ENCODE results near the gene CIAO3.

The CIAO3 gene

DNA sequence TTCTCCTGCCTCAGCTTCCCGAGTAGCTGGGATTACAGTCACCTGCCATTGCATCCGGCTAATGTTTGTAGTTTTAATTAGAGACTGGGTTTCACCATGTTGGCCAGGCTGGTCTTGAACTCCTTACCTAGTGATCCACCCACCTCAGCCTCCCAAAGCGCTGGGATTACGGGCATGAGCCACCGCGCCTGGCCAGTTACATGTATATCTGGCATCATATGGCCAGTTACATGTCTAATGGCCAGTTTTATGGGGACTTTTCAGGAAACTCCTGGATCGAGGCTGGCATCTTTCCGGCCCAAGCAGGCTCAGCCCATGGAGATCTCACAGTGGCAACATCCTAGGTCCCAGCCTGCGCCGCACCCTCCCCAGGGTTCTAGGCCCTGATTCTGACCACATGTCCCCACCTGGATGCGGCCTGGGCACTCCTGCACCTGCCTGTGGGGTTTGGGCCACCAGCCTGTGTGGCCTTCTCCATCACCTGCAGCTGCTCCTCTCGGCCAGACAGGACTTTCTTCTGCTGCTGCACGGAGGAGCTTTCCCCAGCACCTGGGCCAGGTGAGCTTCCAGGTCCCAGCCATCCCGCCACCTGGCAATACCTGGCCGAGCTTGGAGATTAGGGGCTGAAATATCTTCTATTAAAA lies 1.3 kb upstream of the CIAO3 start:
- H3K18ac ChIP-seq (ENCODE audit: low read length), result no peak overlapping the region
- H4K91ac ChIP-seq (ENCODE audit: low read depth, low read length, poor library complexity), result no peak overlapping the region
- H3K79me1 ChIP-seq (ENCODE audit: low read depth, low read length), result peaks cover 7% of the 10 kb centered on the region
- no peak for DNase-seq (ENCODE audit: low spot score)
- H2BK15ac ChIP-seq (ENCODE audit: low read length), result peak overlapping the region; percentile 75
- H3K4me1 ChIP-seq (ENCODE audit: control insufficient read depth in 2 of 2, insufficient read depth in 1 of 2, low read depth in 1 of 2, low read length in 2 of 2), result peaks cover 4 to 5% of the 10 kb centered on the region in 2 donors
- H3K9ac ChIP-seq (ENCODE audit: low read depth, low read length, poor library complexity), result peak overlapping the region; percentile 21
- H2AFZ ChIP-seq (ENCODE audit: low read length), result no peak overlapping the region
- peaks cover 7 to 10% of the 10 kb centered on the region in 2 donors for H3K36me3 ChIP-seq (replicated peaks in 1 of 2; ENCODE audit: control insufficient read depth in 2 of 2, insufficient read depth in 2 of 2, low read length in 2 of 2)
- no peak overlapping the region for H2BK5ac ChIP-seq (ENCODE audit: low read length)
- H4K8ac ChIP-seq (ENCODE audit: low read depth, low read length), result no peak overlapping the region
- H3K4ac ChIP-seq (ENCODE audit: low read length), result no peak overlapping the region
- H3K4me3 ChIP-seq (ENCODE audit: low read length in 2 of 2), result no peak overlapping the region
- WGBS, 2 donors (ENCODE audit: extremely low coverage in 2 of 2, insufficient read length in 2 of 2, insufficient replicate concordance in 1 of 2), result no CpG with 5 or more reads among the region's 15 CpGs
- no peak overlapping the region for H3K27ac ChIP-seq (replicated peaks; ENCODE audit: low read length)
- H3K23ac ChIP-seq (ENCODE audit: low read depth, low read length, poor library complexity), result no peak overlapping the region
- H2AK5ac ChIP-seq (ENCODE audit: low read depth, low read length), result peak overlapping the region; percentile 98
- H2BK120ac ChIP-seq (ENCODE audit: low read depth, low read length), result no peak overlapping the region
- H3K14ac ChIP-seq (ENCODE audit: low read length), result peak overlapping the region; percentile 82
- no peak overlapping the region for H2BK12ac ChIP-seq (ENCODE audit: low read length)
- H3K27me3 ChIP-seq (ENCODE audit: control insufficient read depth in 3 of 3, insufficient read depth in 3 of 3, low read depth in 1 of 3, low read length in 3 of 3), result no peaks in the 10 kb centered on the region
- H3K4me2 ChIP-seq (ENCODE audit: insufficient read depth, low read length, poor library complexity, severe bottlenecking), result no peak overlapping the region
- H3K9me3 ChIP-seq (replicated peaks in 1 of 2; ENCODE audit: control insufficient read depth in 2 of 2, insufficient read depth in 1 of 2, low read depth in 1 of 2, low read length in 2 of 2), result no peaks in the 10 kb centered on the region

DNA sequence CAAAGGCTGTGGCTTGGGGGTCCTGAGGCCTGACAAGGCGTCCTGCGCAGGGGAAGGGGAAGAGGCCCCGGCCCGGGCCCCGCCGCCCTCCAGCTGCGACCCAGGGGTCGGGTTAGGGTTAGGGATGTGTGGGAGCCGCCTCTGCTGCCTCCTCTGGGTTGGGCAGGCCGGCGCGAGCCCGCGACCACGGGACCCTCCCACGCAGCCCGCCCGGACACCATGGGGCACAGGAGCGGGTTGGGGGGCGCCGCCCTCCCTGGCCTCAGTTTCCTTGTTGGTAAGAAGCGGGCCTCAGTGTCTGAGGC lies 386 bp downstream of the CIAO3 start:
- Histone ChIP-seq H3K9ac (ENCODE audit: low read depth, low read length, poor library complexity) (peak overlapping the region; percentile 88), H2BK15ac (ENCODE audit: low read length) (no peak overlapping the region), H3K27ac (replicated peaks; ENCODE audit: low read length) (no peak overlapping the region), H3K4me3 (ENCODE audit: low read length in 2 of 2) (peak overlapping the region; percentile 84 to 94), H4K91ac (ENCODE audit: low read depth, low read length, poor library complexity) (no peak overlapping the region), H3K4me1 (ENCODE audit: control insufficient read depth in 2 of 2, insufficient read depth in 1 of 2, low read depth in 1 of 2, low read length in 2 of 2) (peaks cover 4 to 5% of the 10 kb centered on the region in 2 donors), H3K79me1 (ENCODE audit: low read depth, low read length) (peaks cover 7% of the 10 kb centered on the region), H2AFZ (ENCODE audit: low read length) (peak overlapping the region; percentile 100), H3K18ac (ENCODE audit: low read length) (peak overlapping the region; percentile 90), H3K23ac (ENCODE audit: low read depth, low read length, poor library complexity) (peak overlapping the region; percentile 73), H2BK12ac (ENCODE audit: low read length) (no peak overlapping the region), H2BK120ac (ENCODE audit: low read depth, low read length) (no peak overlapping the region), H3K36me3 (replicated peaks in 1 of 2; ENCODE audit: control insufficient read depth in 2 of 2, insufficient read depth in 2 of 2, low read length in 2 of 2) (peaks cover 15 to 26% of the 10 kb centered on the region in 2 donors), H3K4ac (ENCODE audit: low read length) (peak overlapping the region; percentile 76), H4K8ac (ENCODE audit: low read depth, low read length) (no peak overlapping the region), H3K9me3 (replicated peaks in 1 of 2; ENCODE audit: control insufficient read depth in 2 of 2, insufficient read depth in 1 of 2, low read depth in 1 of 2, low read length in 2 of 2) (no peaks in the 10 kb centered on the region), H3K14ac (ENCODE audit: low read length) (peak overlapping the region; percentile 56), H3K4me2 (ENCODE audit: insufficient read depth, low read length, poor library complexity, severe bottlenecking) (peak overlapping the region; percentile 96), H2BK5ac (ENCODE audit: low read length) (peak overlapping the region; percentile 66), H2AK5ac (ENCODE audit: low read depth, low read length) (peak overlapping the region; percentile 90), H3K27me3 (ENCODE audit: control insufficient read depth in 3 of 3, insufficient read depth in 3 of 3, low read depth in 1 of 3, low read length in 3 of 3) (no peaks in the 10 kb centered on the region)
- WGBS, 2 donors (ENCODE audit: extremely low coverage in 2 of 2, insufficient read length in 2 of 2, insufficient replicate concordance in 1 of 2), result no CpG with 5 or more reads among the region's 22 CpGs
- no peak for DNase-seq (ENCODE audit: low spot score)

- peaks cover 18 to 31% of the 10 kb centered on the region in 2 donors for H3K36me3 ChIP-seq (replicated peaks in 1 of 2; ENCODE audit: control insufficient read depth in 2 of 2, insufficient read depth in 2 of 2, low read length in 2 of 2)
- peaks cover 4 to 5% of the 10 kb centered on the region in 2 donors for H3K4me1 ChIP-seq (ENCODE audit: control insufficient read depth in 2 of 2, insufficient read depth in 1 of 2, low read depth in 1 of 2, low read length in 2 of 2)
- H4K8ac ChIP-seq (ENCODE audit: low read depth, low read length), result no peak overlapping the region
- no peak overlapping the region for H2BK120ac ChIP-seq (ENCODE audit: low read depth, low read length)
- H3K23ac ChIP-seq (ENCODE audit: low read depth, low read length, poor library complexity), result peak overlapping the region; percentile 73
- WGBS, 2 donors (ENCODE audit: extremely low coverage in 2 of 2, insufficient read length in 2 of 2, insufficient replicate concordance in 1 of 2), result no CpG with 5 or more reads among the region's 38 CpGs
- H4K91ac ChIP-seq (ENCODE audit: low read depth, low read length, poor library complexity), result no peak overlapping the region
- peak overlapping the region; percentile 84 to 94 for H3K4me3 ChIP-seq (ENCODE audit: low read length in 2 of 2)
- no peaks in the 10 kb centered on the region for H3K9me3 ChIP-seq (replicated peaks in 1 of 2; ENCODE audit: control insufficient read depth in 2 of 2, insufficient read depth in 1 of 2, low read depth in 1 of 2, low read length in 2 of 2)
- peak overlapping the region; percentile 88 for H3K9ac ChIP-seq (ENCODE audit: low read depth, low read length, poor library complexity)
- no peaks in the 10 kb centered on the region for H3K27me3 ChIP-seq (ENCODE audit: control insufficient read depth in 3 of 3, insufficient read depth in 3 of 3, low read depth in 1 of 3, low read length in 3 of 3)
- H3K79me1 ChIP-seq (ENCODE audit: low read depth, low read length), result peaks cover 7% of the 10 kb centered on the region
- DNase-seq (ENCODE audit: low spot score), result no peak
- H2AFZ ChIP-seq (ENCODE audit: low read length), result peak overlapping the region; percentile 100
- H2BK5ac ChIP-seq (ENCODE audit: low read length), result no peak overlapping the region
- no peak overlapping the region for H3K27ac ChIP-seq (replicated peaks; ENCODE audit: low read length)
- peak overlapping the region; percentile 90 for H3K18ac ChIP-seq (ENCODE audit: low read length)
- H3K4me2 ChIP-seq (ENCODE audit: insufficient read depth, low read length, poor library complexity, severe bottlenecking), result peak overlapping the region; percentile 96
- no peak overlapping the region for H2BK12ac ChIP-seq (ENCODE audit: low read length)
- H2BK15ac ChIP-seq (ENCODE audit: low read length), result no peak overlapping the region
- no peak overlapping the region for H3K4ac ChIP-seq (ENCODE audit: low read length)
- no peak overlapping the region for H3K14ac ChIP-seq (ENCODE audit: low read length)
- H2AK5ac ChIP-seq (ENCODE audit: low read depth, low read length), result peak overlapping the region; percentile 90
These were observed 988 bp downstream of the CIAO3 start for GRCh38 chr16:739560-740458.

- no peak for DNase-seq (ENCODE audit: low spot score)
These were observed 3.8 kb downstream of the CIAO3 start for GRCh38 chr16:736936-737481.

More at GRCh38 chr16:736936-737481, 3.8 kb downstream of the CIAO3 start:
- WGBS, 2 donors (ENCODE audit: extremely low coverage in 2 of 2, insufficient read length in 2 of 2, insufficient replicate concordance in 1 of 2), result no CpG with 5 or more reads among the region's 29 CpGs
- Histone ChIP-seq H3K4ac (ENCODE audit: low read length) (no peak overlapping the region), H3K4me1 (ENCODE audit: control insufficient read depth in 2 of 2, insufficient read depth in 1 of 2, low read depth in 1 of 2, low read length in 2 of 2) (peaks cover 4 to 5% of the 10 kb centered on the region in 2 donors), H2AFZ (ENCODE audit: low read length) (no peak overlapping the region), H2BK12ac (ENCODE audit: low read length) (no peak overlapping the region), H3K23ac (ENCODE audit: low read depth, low read length, poor library complexity) (peak overlapping the region; percentile 60), H3K14ac (ENCODE audit: low read length) (no peak overlapping the region), H3K79me1 (ENCODE audit: low read depth, low read length) (peaks cover 8% of the 10 kb centered on the region), H3K9me3 (replicated peaks in 1 of 2; ENCODE audit: control insufficient read depth in 2 of 2, insufficient read depth in 1 of 2, low read depth in 1 of 2, low read length in 2 of 2) (no peaks in the 10 kb centered on the region), H3K27ac (replicated peaks; ENCODE audit: low read length) (no peak overlapping the region), H4K91ac (ENCODE audit: low read depth, low read length, poor library complexity) (no peak overlapping the region), H2BK5ac (ENCODE audit: low read length) (no peak overlapping the region), H4K8ac (ENCODE audit: low read depth, low read length) (no peak overlapping the region), H3K9ac (ENCODE audit: low read depth, low read length, poor library complexity) (no peak overlapping the region), H3K4me3 (ENCODE audit: low read length in 2 of 2) (no peak overlapping the region), H3K18ac (ENCODE audit: low read length) (no peak overlapping the region), H3K4me2 (ENCODE audit: insufficient read depth, low read length, poor library complexity, severe bottlenecking) (no peak overlapping the region), H2AK5ac (ENCODE audit: low read depth, low read length) (no peak overlapping the region), H3K36me3 (replicated peaks in 1 of 2; ENCODE audit: control insufficient read depth in 2 of 2, insufficient read depth in 2 of 2, low read length in 2 of 2) (peaks cover 31 to 58% of the 10 kb centered on the region in 2 donors), H2BK120ac (ENCODE audit: low read depth, low read length) (no peak overlapping the region), H3K27me3 (ENCODE audit: control insufficient read depth in 3 of 3, insufficient read depth in 3 of 3, low read depth in 1 of 3, low read length in 3 of 3) (no peaks in the 10 kb centered on the region), H2BK15ac (ENCODE audit: low read length) (no peak overlapping the region)
